SKM-1 treated with dmso at 0.1 percent for 144 hours (cell line): ENCODE data around the gene GNA14.
"Not testable (repeated sequence)": the region's sequence is repeated elsewhere in the genome, so short reads cannot be mapped to it uniquely, and the experiment has no call there.

ENCODE experiments used
- DNase-seq: peaks from one replicate; lab custom pipeline; 2025; ENCODE audit not compliant: unreplicated experiment; lab: John Stamatoyannopoulos, UW

GNA14 gene

GRCh38 chr9:77422969-77423368, 225.2 kb downstream of the GNA14 start:
- DNase-seq, result no peak

- DNase-seq, result no peak
Measured at GRCh38 chr9:77421506-77422265, 226.4 kb downstream of the GNA14 start.

GRCh38 chr9:77420641-77421040, 227.5 kb downstream of the GNA14 start:
- no peak for DNase-seq

- no peak for DNase-seq
Measured at GRCh38 chr9:77418226-77418625, 229.9 kb downstream of the GNA14 start.

- peak; percentile 4 for DNase-seq
Measured at GRCh38 chr9:77417566-77417965, 230.6 kb downstream of the GNA14 start.

- not testable (repeated sequence) for DNase-seq
Measured at GRCh38 chr9:77408521-77408920, 239.6 kb downstream of the GNA14 start.

GRCh38 chr9:77403239-77403638, 244.9 kb downstream of the GNA14 start:
- no peak for DNase-seq

GRCh38 chr9:77402286-77402685, 245.8 kb downstream of the GNA14 start:
- DNase-seq, result no peak

GRCh38 chr9:77399964-77400363, 248.2 kb downstream of the GNA14 start:
- no peak for DNase-seq

- DNase-seq, result not testable (repeated sequence)
Measured at GRCh38 chr9:77398581-77398980, 249.5 kb downstream of the GNA14 start.

- no peak for DNase-seq
Measured at GRCh38 chr9:77392328-77392727, 255.8 kb downstream of the GNA14 start.

GRCh38 chr9:77391834-77392233, 256.3 kb downstream of the GNA14 start:
- DNase-seq, result no peak

GRCh38 chr9:77386187-77386586, 261.9 kb downstream of the GNA14 start:
- DNase-seq, result no peak

- DNase-seq, result no peak
Measured at GRCh38 chr9:77384406-77384805, 263.7 kb downstream of the GNA14 start.

GRCh38 chr9:77375956-77376532, 272.1 kb downstream of the GNA14 start:
- no peak for DNase-seq

GRCh38 chr9:77374266-77374665, 273.9 kb downstream of the GNA14 start:
- DNase-seq, result no peak
